Suprapubic skin (tissue), 4 donors: ENCODE results near the gene VANGL2. TPM values are rescaled to one million over a fixed set of nuclear protein-coding genes. Genes with fewer than 3 reads are reported as not detected.

Source experiments
- DNase-seq, 2 donors: peaks; one replicate each; pipeline ENCODE4 v3.0.0-alpha.2; 2019; ENCODE audit warnings: low spot score in 2 of 2
- H3K27ac ChIP-seq: fragments of 200-600 bp; sonication (generic); one replicate; pipeline ENCODE4 v1.5.1; 2019
- H3K27me3 ChIP-seq: fragments of 200-600 bp; sonication (generic); one replicate; pipeline ENCODE4 v1.5.1; 2019
- H3K36me3 ChIP-seq: fragments of 200-600 bp; sonication (generic); one replicate; pipeline ENCODE4 v1.5.1; 2019
- H3K4me1 ChIP-seq: fragments of 200-600 bp; sonication (generic); one replicate; pipeline ENCODE4 v1.5.1; 2019
- H3K4me3 ChIP-seq: fragments of 200-600 bp; sonication (generic); one replicate; pipeline ENCODE4 v1.5.1; 2019; ENCODE audit warnings: mild to moderate bottlenecking
- H3K9me3 ChIP-seq: fragments of 200-600 bp; sonication (generic); one replicate; pipeline ENCODE4 v1.5.1; 2019
- CTCF ChIP-seq, 2 donors: fragments of 200-600 bp in 1 of 2; fragments of 450-650 bp in 1 of 2; sonication (generic) in 1 of 2; IDR thresholded peaks; one replicate each; pipeline ENCODE4 v1.5.1; 2016 to 2019; ENCODE audit warnings: antibody characterized with exemption in 2 of 2, mild to moderate bottlenecking in 1 of 2, moderate library complexity in 1 of 2
- EP300 ChIP-seq: sonication (generic); formaldehyde crosslinking; IDR thresholded peaks from one replicate; pipeline ENCODE4 v1.6.1; 2017; ENCODE audit warnings: antibody characterized with exemption
- POLR2A ChIP-seq, 2 donors: fragments of 450-650 bp; IDR thresholded peaks; one replicate each; pipeline ENCODE4 v1.6.1; 2017; ENCODE audit warnings: antibody characterized with exemption in 2 of 2, mild to moderate bottlenecking in 2 of 2, moderate library complexity in 2 of 2
- POLR2AphosphoS5 ChIP-seq, 3 donors: sonication (generic); formaldehyde crosslinking; IDR thresholded peaks; one replicate each; pipeline ENCODE4 v1.6.1; 2017; ENCODE audit warnings: antibody characterized with exemption in 3 of 3
- WGBS: methylation state at CpG from one replicate; pipeline ENCODE4 v1.1.5; 2018; 5-methylcytosine and 5-hydroxymethylcytosine counted together
- total RNA-seq, 4 donors: library from RNA; depleted of rRNA; stranded (reverse); fragments of >200 nt; gene quantifications; one replicate each; pipeline ENCODE4 v1.1.0, GENCODE V29; 2016

Gene VANGL2
- total RNA-seq, 4 donors from 2014 or later, result 18.7 to 39.7 (median 28.1) TPM

DNA sequence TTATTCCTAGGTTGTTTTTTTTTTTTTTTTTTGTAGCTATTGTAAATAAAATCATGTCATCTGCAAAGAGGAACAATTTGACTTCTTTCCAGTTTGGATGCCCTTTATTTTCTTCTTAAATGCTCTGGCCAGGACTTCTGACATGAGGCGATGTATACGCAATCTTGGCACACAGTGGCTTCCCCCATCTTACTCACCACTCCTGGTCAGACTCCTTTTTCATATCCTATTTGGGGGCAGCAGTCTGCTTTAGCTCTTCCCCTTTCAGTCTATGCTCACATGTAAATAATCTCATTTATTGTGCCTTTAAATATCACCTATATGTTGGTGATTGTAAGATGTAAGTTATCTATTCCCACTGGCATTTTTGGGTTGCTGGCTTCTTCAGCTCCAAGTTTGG lies 66.6 kb downstream of the VANGL2 start:
- no peak for TF ChIP-seq CTCF (IDR thresholded peaks at IDR 0.05)
- no peak for TF ChIP-seq POLR2A (IDR thresholded peaks at IDR 0.05)
- no peak for TF ChIP-seq POLR2AphosphoS5 (IDR thresholded peaks at IDR 0.05)
- TF ChIP-seq EP300, result no peak
- DNase-seq, result no peak
- H3K4me1 ChIP-seq, result no peaks in the 10 kb centered on the region
- no peaks in the 10 kb centered on the region for H3K9me3 ChIP-seq
- H3K4me3 ChIP-seq, result no peak overlapping the region
- H3K36me3 ChIP-seq, result no peaks in the 10 kb centered on the region
- H3K27ac ChIP-seq, result no peak overlapping the region
- no peaks in the 10 kb centered on the region for H3K27me3 ChIP-seq
- WGBS, result 92% methylated on average over 2 of the region's 2 CpGs

DNA sequence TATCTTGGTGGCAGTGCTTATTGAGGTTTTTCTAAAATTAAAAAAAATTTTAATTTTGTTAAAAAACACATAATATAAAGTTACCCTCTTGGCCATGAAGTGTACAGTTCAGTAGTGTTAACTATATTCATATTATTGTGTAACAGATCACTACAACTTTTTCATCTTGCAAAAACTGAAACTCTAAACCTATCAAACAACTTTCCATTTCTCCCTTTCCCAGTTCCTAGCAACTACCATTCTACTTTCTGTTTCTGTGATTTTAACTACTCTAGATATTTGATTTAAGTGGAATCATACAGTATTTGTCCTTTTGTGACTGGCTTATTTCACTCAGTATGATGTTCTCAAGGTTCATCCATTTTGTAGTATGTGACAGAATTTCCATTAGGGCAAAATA lies 67.2 kb downstream of the VANGL2 start:
- Histone ChIP-seq H3K36me3 (no peaks in the 10 kb centered on the region), H3K27me3 (no peaks in the 10 kb centered on the region), H3K4me3 (no peak overlapping the region), H3K4me1 (no peaks in the 10 kb centered on the region), H3K27ac (no peak overlapping the region), H3K9me3 (no peaks in the 10 kb centered on the region)
- TF ChIP-seq POLR2AphosphoS5 (IDR thresholded peaks at IDR 0.05), result no peak
- no peak for DNase-seq

DNA sequence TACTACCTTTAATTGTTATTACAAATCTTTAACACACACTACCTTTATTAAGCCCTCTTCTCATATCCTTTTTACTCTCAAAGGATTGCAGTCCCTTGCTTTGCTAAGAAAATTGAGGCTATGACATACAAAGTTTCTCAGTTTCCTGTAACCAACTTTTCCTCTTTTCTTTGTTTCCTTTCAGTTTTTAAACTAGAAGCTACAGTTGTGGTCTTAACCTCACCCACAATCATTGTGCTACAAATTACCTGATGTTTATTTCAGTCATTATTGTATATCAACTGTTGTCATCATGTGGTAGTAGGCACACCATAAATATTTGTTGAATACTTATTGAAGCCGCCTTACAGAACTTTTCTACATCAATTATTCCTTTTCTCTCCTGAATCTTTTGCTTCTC lies 70.9 kb downstream of the VANGL2 start:
- no peaks in the 10 kb centered on the region for H3K9me3 ChIP-seq
- no peaks in the 10 kb centered on the region for H3K4me1 ChIP-seq
- no peak overlapping the region for H3K4me3 ChIP-seq
- no peaks in the 10 kb centered on the region for H3K36me3 ChIP-seq
- no peak for DNase-seq
- no peak overlapping the region for H3K27ac ChIP-seq
- WGBS, result 84% methylated on average over 1 of the region's 1 CpG
- TF ChIP-seq POLR2AphosphoS5 (IDR thresholded peaks at IDR 0.05) (no peak), CTCF (IDR thresholded peaks at IDR 0.05) (no peak), POLR2A (IDR thresholded peaks at IDR 0.05) (no peak), EP300 (no peak)
- no peaks in the 10 kb centered on the region for H3K27me3 ChIP-seq

GRCh38 chr1:160472112-160472511 lies 71.7 kb downstream of the VANGL2 start:
- 87% methylated on average over 3 of the region's 3 CpGs for WGBS

DNA sequence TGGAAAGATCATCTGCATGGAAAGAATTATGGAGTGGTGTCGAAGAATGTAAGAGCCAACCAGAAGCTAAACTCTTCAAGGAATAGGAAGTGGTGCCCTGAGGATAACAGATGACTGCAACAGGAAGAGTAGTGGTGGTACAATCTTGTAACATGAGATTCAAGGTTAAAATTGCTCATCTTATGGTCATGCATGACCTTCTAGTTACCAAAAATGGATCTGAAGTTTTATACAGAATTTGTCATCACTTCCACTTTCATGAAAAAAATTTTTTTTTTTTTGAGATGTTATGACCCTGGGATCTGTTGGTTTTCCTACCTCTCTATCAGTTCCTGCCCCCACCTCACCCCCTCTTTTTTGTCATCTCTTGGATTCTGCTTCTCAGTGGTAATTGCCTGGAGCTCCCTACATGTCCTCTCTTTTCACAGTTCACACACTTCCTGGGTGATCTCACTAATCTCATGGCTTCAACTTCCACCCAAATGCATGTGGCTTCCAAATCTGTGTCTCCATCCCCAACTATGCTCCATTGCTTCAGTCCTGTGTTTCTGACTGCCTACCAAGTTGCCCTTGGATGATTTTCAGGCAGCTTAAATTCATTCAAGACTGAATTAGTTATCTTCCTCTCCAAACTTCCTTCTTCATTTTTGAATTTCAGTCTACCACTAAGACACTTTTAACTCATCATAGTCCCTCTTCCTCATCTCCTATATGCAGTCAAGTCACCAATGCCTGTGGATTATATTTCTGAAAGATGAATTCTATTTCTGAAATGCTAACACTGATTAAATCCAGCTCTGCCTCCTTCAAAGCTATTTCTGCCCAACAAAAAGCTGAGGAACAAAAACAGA lies 74.3 kb downstream of the VANGL2 start:
- DNase-seq, result no peak
- TF ChIP-seq CTCF (IDR thresholded peaks at IDR 0.05) (no peak), EP300 (no peak), POLR2A (IDR thresholded peaks at IDR 0.05) (no peak), POLR2AphosphoS5 (IDR thresholded peaks at IDR 0.05) (no peak)
- no peaks in the 10 kb centered on the region for H3K36me3 ChIP-seq
- no peaks in the 10 kb centered on the region for H3K9me3 ChIP-seq
- no peaks in the 10 kb centered on the region for H3K27me3 ChIP-seq
- no peaks in the 10 kb centered on the region for H3K4me1 ChIP-seq
- no peak overlapping the region for H3K27ac ChIP-seq
- H3K4me3 ChIP-seq, result no peak overlapping the region
- WGBS, result 76% methylated on average over 1 of the region's 1 CpG

More at GRCh38 chr1:160472112-160472511, 71.7 kb downstream of the VANGL2 start:
- no peaks in the 10 kb centered on the region for H3K9me3 ChIP-seq
- no peak overlapping the region for H3K27ac ChIP-seq
- no peak for DNase-seq
- no peaks in the 10 kb centered on the region for H3K4me1 ChIP-seq
- no peaks in the 10 kb centered on the region for H3K27me3 ChIP-seq
- no peak for TF ChIP-seq CTCF (IDR thresholded peaks at IDR 0.05)
- TF ChIP-seq POLR2A (IDR thresholded peaks at IDR 0.05), result no peak
- no peak for TF ChIP-seq POLR2AphosphoS5 (IDR thresholded peaks at IDR 0.05)
- no peak for TF ChIP-seq EP300
- H3K36me3 ChIP-seq, result no peaks in the 10 kb centered on the region
- H3K4me3 ChIP-seq, result no peak overlapping the region

Other genes with a start within 250 kb of the VANGL2 start
- gene ATP1A4, start 249.0 kb upstream of the VANGL2 start, total RNA-seq, result not detected
- not detected for gene CASQ1, start 210.0 kb upstream of the VANGL2 start, total RNA-seq
- gene PEA15, start 195.2 kb upstream of the VANGL2 start, total RNA-seq, result 10 to 100 TPM; 51.0 to 82.6 (median 61.5) TPM
- gene DCAF8, start 138.0 kb upstream of the VANGL2 start, total RNA-seq, result 100 to 1,000 TPM in 3 of 4 donors, 10 to 100 TPM in 1; 98.3 to 402 (median 125) TPM
- gene PEX19, start 115.4 kb upstream of the VANGL2 start, total RNA-seq, result 10 to 100 TPM; 36.3 to 47.3 (median 45.0) TPM
- gene COPA, start 57.3 kb upstream of the VANGL2 start, total RNA-seq, result 10 to 100 TPM; 62.5 to 92.9 (median 87.2) TPM
- 10 to 100 TPM; 53.4 to 94.1 (median 71.1) TPM for gene NCSTN, start 57.2 kb upstream of the VANGL2 start, total RNA-seq
- under 1 TPM in 1 of 4 donors, not detected in 3; 0.39 TPM for gene NHLH1, start 33.5 kb upstream of the VANGL2 start, total RNA-seq
- 1 to 10 TPM in 1 of 4 donors, under 1 TPM in 1, not detected in 2; 0.80 to 1.0 TPM for gene SLAMF6, start 122.7 kb downstream of the VANGL2 start, total RNA-seq
- gene CD84, start 178.9 kb downstream of the VANGL2 start, total RNA-seq, result 1 to 10 TPM; 1.2 to 9.0 (median 2.3) TPM
- not detected for gene SLAMF1, start 246.5 kb downstream of the VANGL2 start, total RNA-seq